CD4-positive, alpha-beta T cell (primary cell): ENCODE measurements around the gene CCL1. TPM values are rescaled to one million over a fixed set of nuclear protein-coding genes. Genes with fewer than 3 reads are reported as not detected.
"Not testable (repeated sequence)": the region's sequence is repeated elsewhere in the genome, so short reads cannot be mapped to it uniquely, and the experiment has no call there.

Experiments used
- ATAC-seq: fragments of 200-7000 bp; cut with Tn5 transposase; one replicate; pipeline ENCODE4 v1.10.0; 2022; ENCODE audit warnings: mild to moderate bottlenecking; ENCODE audit not compliant: poor library complexity
- CTCF ChIA-PET: fragments of 350-600 bp; sonication (Branson Sonifier 250); formaldehyde crosslinking; loops from one replicate; lab custom pipeline; 2021; ENCODE audit warnings: antibody characterized with exemption, inconsistent platforms; lab: Charles Lee
- POLR2A ChIA-PET: fragments of 350-600 bp; sonication (Branson Sonifier 250); formaldehyde crosslinking; loops from one replicate; lab custom pipeline; 2021; ENCODE audit warnings: antibody characterized with exemption, inconsistent platforms; lab: Charles Lee
- DNase-seq, 14 experiments: peaks; one replicate each; pipeline ENCODE4 v3.0.0-alpha.2; 2013 to 2020; ENCODE audit warnings: mixed read lengths in 2 of 14
- H3K27ac ChIP-seq, 2 donors: one replicate each; pipeline versions ENCODE4 v1.5.1 to v1.7.0; 2013; ENCODE audit warnings: low read length in 2 of 2, low read depth in 1 of 2, mild to moderate bottlenecking in 1 of 2
- H3K27me3 ChIP-seq, 2 experiments: 1 replicate in 1 of 2; 2 replicates in 1 of 2; pipeline versions ENCODE4 v1.6.1 to v1.7.0; 2013; ENCODE audit warnings: low read length in 2 of 2, control low read depth in 1 of 2, mild to moderate bottlenecking in 1 of 2, moderate library complexity in 1 of 2; ENCODE audit not compliant: insufficient read depth in 2 of 2, control insufficient read depth in 1 of 2
- H3K36me3 ChIP-seq: one replicate; pipeline ENCODE4 v1.6.1; 2013; ENCODE audit warnings: low read length, control low read depth; ENCODE audit not compliant: insufficient read depth
- H3K4me1 ChIP-seq: one replicate; pipeline ENCODE4 v1.6.1; 2013; ENCODE audit warnings: low read length, control low read depth; ENCODE audit not compliant: insufficient read depth
- H3K4me3 ChIP-seq: one replicate; pipeline ENCODE4 v1.5.1; 2013; ENCODE audit warnings: mild to moderate bottlenecking, low read length, moderate library complexity
- H3K9me3 ChIP-seq, 2 experiments: 1 replicate in 1 of 2; 2 replicates in 1 of 2; pipeline versions ENCODE4 v1.6.1 to v1.7.0; 2013; ENCODE audit warnings: low read length in 2 of 2, mild to moderate bottlenecking in 2 of 2, control low read depth in 1 of 2, moderate library complexity in 1 of 2; ENCODE audit not compliant: control insufficient read depth in 1 of 2, insufficient read depth in 1 of 2
- H3K27ac Mint-ChIP-seq: one replicate; pipeline ENCODE4 v1.8.0; 2020; ENCODE audit warnings: mixed read lengths
- H3K27me3 Mint-ChIP-seq: one replicate; pipeline ENCODE4 v1.8.0; 2021; ENCODE audit warnings: mixed read lengths
- H3K36me3 Mint-ChIP-seq: one replicate; pipeline ENCODE4 v1.8.0; 2021; ENCODE audit warnings: low read depth, mixed read lengths
- H3K4me1 Mint-ChIP-seq: one replicate; pipeline ENCODE4 v1.8.0; 2021; ENCODE audit warnings: low read depth, mixed read lengths
- H3K4me3 Mint-ChIP-seq: one replicate; pipeline ENCODE4 v1.8.0; 2020; ENCODE audit warnings: mild to moderate bottlenecking, mixed read lengths
- H3K9me3 Mint-ChIP-seq: one replicate; pipeline ENCODE4 v1.8.0; 2020; ENCODE audit warnings: mixed read lengths
- CTCF ChIP-seq: fragments of 200-600 bp; IDR thresholded peaks from one replicate; pipeline ENCODE4 v1.8.0; 2022; ENCODE audit warnings: antibody characterized with exemption, mild to moderate bottlenecking
- intact Hi-C, 2 experiments: fragments of 100-400 bp; cut with DNase I in 1 of 2; cut with micrococcal nuclease in 1 of 2; formaldehyde crosslinking; loops; one replicate each; pipeline versions ENCODE4 v1.15.1 to v1.9.0; 2023 to 2025; cut with DNase I, micrococcal nuclease
- total RNA-seq, 174 experiments: library from RNA in 2 of 174; stranded (reverse) in 2 of 174; gene quantifications; one replicate each; pipeline ENCODE4 v1.2.3 and lab custom pipeline; 2021 to 2026

Gene CCL1
- total RNA-seq, 2 experiments from 2014 or later: not detected

GRCh38 chr17:34337701-34338100, 25.3 kb downstream of the CCL1 start:
- no peak for TF ChIP-seq CTCF
- H3K4me1 ChIP-seq: no peaks in the 10 kb centered on the region
- no peak overlapping the region for H3K4me3 ChIP-seq
- H3K36me3 Mint-ChIP-seq: no peaks in the 10 kb centered on the region
- no peak overlapping the region for H3K27ac Mint-ChIP-seq
- no peaks in the 10 kb centered on the region for H3K27me3 ChIP-seq
- ATAC-seq (no peak), DNase-seq (no peak)
- H3K27ac ChIP-seq: no peak overlapping the region
- POLR2A ChIA-PET: no interaction called here
- intact Hi-C loops: no loop called here
- H3K36me3 ChIP-seq: no peaks in the 10 kb centered on the region
- H3K9me3 ChIP-seq: no peaks in the 10 kb centered on the region
- no peak overlapping the region for H3K4me3 Mint-ChIP-seq
- H3K9me3 Mint-ChIP-seq: no peaks in the 10 kb centered on the region
- H3K27me3 Mint-ChIP-seq: peaks cover 49% of the 10 kb centered on the region
- CTCF ChIA-PET: no interaction called here
- H3K4me1 Mint-ChIP-seq: no peaks in the 10 kb centered on the region

- H3K27ac ChIP-seq, H3K27ac Mint-ChIP-seq, H3K4me1 ChIP-seq, CTCF ChIA-PET, ATAC-seq, POLR2A ChIA-PET, DNase-seq, H3K36me3 Mint-ChIP-seq, H3K4me3 ChIP-seq, intact Hi-C loops, H3K4me1 Mint-ChIP-seq, H3K9me3 ChIP-seq, H3K36me3 ChIP-seq, H3K9me3 Mint-ChIP-seq, H3K4me3 Mint-ChIP-seq, H3K27me3 ChIP-seq: not testable (repeated sequence)
- H3K27me3 Mint-ChIP-seq: peaks cover 18% of the 10 kb centered on the region
Observed at GRCh38 chr17:34327580-34327979, 35.5 kb downstream of the CCL1 start.

GRCh38 chr17:34321964-34322363, 41.1 kb downstream of the CCL1 start:
- Mint-ChIP-seq H3K4me3 (no peak overlapping the region), H3K4me1 (no peaks in the 10 kb centered on the region), H3K36me3 (no peaks in the 10 kb centered on the region), H3K27me3 (peaks cover 8% of the 10 kb centered on the region), H3K9me3 (peaks cover 5% of the 10 kb centered on the region), H3K27ac (no peak overlapping the region)
- H3K27ac ChIP-seq: no peak overlapping the region
- no peak for ATAC-seq
- intact Hi-C loops: no loop called here
- H3K27me3 ChIP-seq: peaks cover 0 to 4% of the 10 kb centered on the region in 2 experiments
- no peaks in the 10 kb centered on the region for H3K36me3 ChIP-seq
- TF ChIP-seq CTCF: no peak
- no peak overlapping the region for H3K4me3 ChIP-seq
- DNase-seq: no peak
- ChIA-PET POLR2A (no interaction called here), CTCF (interaction anchor here (1.5 kb wide), 1 partner anchor 11 kb away, joined by 3 read pairs; no protein-coding TSS in a partner anchor)
- H3K9me3 ChIP-seq: no peaks in the 10 kb centered on the region
- H3K4me1 ChIP-seq: no peaks in the 10 kb centered on the region

GRCh38 chr17:34319039-34319483, 44.0 kb downstream of the CCL1 start, which contains the start of gene CCL8:
TSS of gene CCL8 (plus strand) at chr17:34319435. CDS start at chr17:34319502, 67 bp downstream.
- TF ChIP-seq CTCF: no peak
- H3K27ac ChIP-seq: no peak within 1 kb of the TSS

More at GRCh38 chr17:34319039-34319483, 44.0 kb downstream of the CCL1 start, which contains the start of gene CCL8:
- Mint-ChIP-seq H3K27ac (no peak within 1 kb of the TSS), H3K4me1 (no peaks in the 10 kb centered on the region), H3K36me3 (no peaks in the 10 kb centered on the region), H3K9me3 (no peaks in the 10 kb centered on the region), H3K27me3 (peaks cover 20% of the 10 kb centered on the region), H3K4me3 (no peak within 1 kb of the TSS)
- intact Hi-C loops: no loop called here
- Histone ChIP-seq H3K4me1 (no peaks in the 10 kb centered on the region), H3K27me3 (peaks cover 0 to 5% of the 10 kb centered on the region in 2 experiments), H3K36me3 (no peaks in the 10 kb centered on the region), H3K4me3 (no peak within 1 kb of the TSS), H3K9me3 (no peaks in the 10 kb centered on the region)
- ATAC-seq: no peak
- ChIA-PET POLR2A (no interaction called here), CTCF (no interaction called here)
- no peak for DNase-seq
